Left renal cortex interstitium (tissue), 4 donors: Measurements from ENCODE around the gene CCDC150. TPM values are rescaled to one million over a fixed set of nuclear protein-coding genes. Genes with fewer than 3 reads are reported as not detected.
"Not testable (repeated sequence)": the region's sequence is repeated elsewhere in the genome, so short reads cannot be mapped to it uniquely, and the experiment has no call there.

Experiments used
- DNase-seq, 4 donors: peaks; one replicate each; pipeline ENCODE4 v3.0.0-alpha.2; 2013; ENCODE audit warnings: low read depth in 4 of 4, low spot score in 2 of 4, missing footprints in 1 of 4
- polyA plus RNA-seq, 4 donors: library from polyadenylated mRNA; unstranded; fragments of 120-200 nt; gene quantifications; one replicate each; pipeline ENCODE4 v1.2.1, GENCODE V29; 2013; ENCODE audit not compliant: insufficient read length in 4 of 4

Gene CCDC150
- polyA plus RNA-seq, 4 donors: 16.4 to 31.4 (median 20.6) TPM

DNA sequence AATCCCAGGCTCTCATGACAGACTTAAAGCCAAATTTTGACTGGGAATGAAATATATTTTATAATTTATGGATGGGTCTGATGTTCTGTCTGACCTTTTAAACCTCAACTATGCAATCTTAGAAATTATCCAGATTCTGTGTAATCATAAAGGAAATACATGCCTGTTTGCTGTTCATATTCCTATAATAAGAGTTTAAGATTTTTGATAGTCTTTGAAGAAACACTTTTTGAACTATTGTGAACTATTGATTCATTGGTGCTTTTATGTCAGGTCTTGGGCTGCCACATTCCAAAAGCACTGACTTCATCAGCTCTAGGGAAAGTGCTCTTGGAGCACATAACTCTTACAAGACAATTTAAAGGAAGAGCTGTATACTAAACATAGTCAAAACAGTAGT, 64.2 kb downstream of the CCDC150 start:
- DNase-seq: no peak

DNA sequence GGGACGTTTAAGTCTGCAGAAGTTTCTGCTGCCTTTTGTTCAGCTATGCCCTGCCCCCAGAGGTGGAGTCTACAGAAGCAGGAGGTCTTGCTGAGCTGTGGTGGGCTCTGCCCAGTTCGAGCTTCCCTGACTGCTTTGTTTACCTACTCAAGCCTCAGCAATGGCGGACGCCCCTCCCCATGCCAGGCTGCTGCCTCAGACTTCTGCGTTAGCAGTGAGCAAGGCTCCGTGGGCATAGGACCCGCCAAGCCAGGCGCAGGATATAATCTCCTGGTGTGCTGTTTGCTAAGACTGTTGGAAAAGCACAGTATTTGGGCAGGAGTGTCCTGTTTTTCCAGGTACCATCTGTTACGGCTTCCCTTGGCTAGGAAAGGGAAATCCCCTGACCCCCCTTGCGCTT, 70.5 kb downstream of the CCDC150 start:
- DNase-seq: not testable (repeated sequence)

DNA sequence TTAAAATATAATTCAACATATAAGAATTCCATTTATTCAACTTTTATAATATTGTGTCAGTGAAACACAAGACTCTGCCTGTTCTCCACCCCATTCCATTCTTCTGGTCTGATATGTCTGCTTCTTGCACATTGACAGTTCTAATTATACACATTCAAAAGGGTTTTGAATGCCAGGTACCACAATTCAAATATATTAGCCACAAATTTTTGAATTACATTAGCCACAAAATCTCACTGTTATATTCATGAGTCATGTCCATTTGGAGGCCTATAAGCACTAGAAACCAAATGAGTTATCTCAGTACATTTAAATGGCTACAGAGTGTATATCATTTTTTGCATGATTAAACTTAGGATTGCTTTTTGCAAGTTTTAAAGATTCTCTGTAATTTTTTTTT, 72.1 kb downstream of the CCDC150 start:
- no peak for DNase-seq

DNA sequence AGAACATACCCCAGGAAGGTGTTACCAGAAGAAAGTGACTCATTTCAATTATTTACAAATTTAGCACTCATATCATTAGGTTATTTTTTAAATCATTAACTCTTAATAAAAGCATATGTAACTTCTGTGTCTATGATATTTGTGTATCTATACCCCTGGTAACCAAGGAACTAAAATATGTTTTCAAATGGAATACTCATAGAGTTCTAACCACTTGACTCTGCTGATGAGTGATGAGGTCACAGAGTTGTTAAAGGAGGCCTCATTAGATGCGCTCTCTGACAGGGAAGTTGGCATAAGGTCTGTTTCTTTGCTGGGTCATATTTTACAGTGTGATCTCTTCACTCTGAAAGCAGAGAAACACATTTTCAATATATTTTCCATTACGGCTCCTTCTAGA, 73.4 kb downstream of the CCDC150 start:
- DNase-seq: no peak

DNA sequence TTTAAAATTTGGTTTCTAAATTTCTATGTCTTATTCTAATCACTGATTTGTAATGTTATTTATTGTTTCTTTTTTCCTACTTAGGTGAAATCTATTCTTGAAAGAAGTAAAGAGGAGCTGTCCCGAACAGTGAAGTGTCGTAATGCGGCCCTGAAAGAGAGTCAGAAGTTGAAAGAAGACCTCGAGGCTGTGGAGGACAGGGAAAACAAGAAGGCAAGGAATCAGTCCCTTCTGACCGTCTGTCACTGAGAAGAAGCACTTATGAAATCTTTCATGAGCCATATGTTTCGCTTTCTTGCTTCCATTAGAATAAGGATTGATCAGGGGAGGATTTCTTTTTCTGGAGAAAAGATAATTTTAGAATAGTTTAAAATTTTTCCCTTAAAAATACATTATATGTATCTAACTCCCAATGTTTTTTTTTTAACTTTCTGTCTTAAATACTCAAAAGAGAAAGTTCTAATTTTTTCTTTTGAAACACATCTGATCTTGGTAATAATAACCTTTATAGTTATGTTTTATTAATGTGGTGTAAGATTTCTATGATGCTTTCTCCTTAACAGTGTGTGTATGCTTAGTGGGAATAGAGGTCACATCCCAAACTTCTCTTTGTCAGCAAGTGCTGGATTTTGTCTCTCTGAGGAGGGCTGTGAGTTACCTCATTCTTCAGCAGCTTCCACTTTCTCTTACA, 79.0 kb downstream of the CCDC150 start:
- no peak for DNase-seq

DNA sequence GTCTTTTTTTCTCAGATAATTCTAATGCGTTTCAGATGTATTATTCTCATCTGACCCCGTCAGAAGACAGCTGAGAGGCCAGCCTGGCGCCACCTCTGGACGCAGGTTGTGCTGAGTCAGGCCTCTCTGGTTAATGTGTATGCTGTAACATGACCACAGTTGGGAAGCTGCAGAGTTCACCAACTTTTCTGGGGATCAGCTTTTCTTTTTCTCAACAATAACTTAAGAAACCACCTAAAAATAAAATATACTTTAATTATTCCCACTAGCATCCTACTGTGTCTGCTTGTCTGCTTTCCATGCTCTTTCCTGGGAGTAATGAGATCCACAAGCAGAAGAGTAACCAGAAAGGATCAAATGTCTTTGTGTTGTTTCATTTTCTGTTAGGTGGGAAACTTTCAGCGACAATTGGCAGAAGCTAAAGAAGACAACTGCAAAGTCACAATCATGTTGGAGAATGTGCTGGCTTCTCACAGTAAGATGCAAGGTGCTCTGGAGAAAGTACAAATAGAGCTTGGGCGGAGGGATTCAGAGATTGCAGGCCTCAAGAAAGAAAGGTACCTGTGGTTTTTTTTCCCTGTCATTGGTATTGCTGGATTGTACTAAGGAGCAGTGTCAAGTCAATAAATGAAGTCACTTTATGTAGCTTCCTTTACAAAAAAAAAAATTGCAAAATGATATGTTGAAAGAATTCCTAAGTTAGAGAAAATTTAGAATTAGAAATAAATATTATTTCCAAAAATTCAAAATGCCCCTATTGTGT, 79.8 kb downstream of the CCDC150 start:
- peak in 2 of 4 donors; percentile 11 to 36 for DNase-seq

DNA sequence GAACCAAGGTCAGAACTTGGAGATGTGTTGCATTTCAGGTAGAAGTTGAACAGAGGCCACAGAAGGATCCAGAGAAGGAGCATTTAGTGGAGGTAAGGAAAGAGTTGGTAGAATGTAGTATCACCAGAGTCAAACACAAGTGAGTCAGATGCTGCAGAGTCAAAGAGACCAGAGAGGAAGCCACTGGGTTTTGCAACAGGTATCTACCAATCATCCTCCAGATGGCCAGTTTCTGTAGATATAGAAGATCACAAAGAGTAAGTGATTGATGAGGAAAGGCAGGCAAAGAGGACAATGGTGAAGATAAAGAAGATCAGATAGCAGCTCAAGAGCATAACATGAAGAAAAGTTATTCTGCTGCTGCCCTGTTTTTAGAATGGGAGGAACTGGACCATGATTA, 84.1 kb downstream of the CCDC150 start:
- no peak for DNase-seq

DNA sequence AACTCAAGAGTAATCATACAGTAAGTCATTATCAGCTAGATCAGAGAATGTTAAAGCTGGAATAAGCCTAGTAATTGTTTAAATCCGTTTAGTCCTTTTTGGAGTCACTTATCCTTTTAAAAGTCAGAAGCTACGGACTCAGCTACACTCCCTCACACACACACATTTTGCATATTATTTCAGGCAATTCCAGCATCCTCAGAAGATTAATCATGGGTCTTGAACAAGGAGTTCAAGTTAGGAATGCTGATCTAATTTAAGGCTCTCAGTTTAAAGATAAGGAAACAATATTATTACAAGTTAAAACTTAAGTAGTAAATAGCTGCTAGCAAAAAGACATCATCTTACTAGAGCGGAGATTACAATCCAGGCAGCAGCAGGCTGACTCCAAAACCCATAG, 85.7 kb downstream of the CCDC150 start:
- DNase-seq: no peak

DNA sequence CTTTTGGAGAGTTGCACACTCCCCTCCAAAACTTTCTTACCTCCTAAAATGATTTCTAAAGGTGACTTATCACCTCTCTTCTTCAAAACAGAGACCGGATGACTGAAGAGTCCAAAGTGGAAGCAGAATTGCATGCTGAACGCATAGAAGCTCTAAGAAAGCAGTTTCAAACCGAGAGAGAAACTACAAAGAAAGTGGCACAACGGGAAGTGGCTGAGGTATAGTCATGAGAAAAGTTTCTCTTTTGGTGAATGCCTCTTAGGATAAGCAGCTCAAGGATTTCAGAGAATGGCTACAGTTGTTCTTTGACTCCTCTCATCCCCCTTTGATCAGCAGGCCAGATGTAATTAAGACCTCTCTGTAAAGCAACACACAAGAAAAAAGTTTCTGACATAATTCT, 86.4 kb downstream of the CCDC150 start:
- no peak for DNase-seq

DNA sequence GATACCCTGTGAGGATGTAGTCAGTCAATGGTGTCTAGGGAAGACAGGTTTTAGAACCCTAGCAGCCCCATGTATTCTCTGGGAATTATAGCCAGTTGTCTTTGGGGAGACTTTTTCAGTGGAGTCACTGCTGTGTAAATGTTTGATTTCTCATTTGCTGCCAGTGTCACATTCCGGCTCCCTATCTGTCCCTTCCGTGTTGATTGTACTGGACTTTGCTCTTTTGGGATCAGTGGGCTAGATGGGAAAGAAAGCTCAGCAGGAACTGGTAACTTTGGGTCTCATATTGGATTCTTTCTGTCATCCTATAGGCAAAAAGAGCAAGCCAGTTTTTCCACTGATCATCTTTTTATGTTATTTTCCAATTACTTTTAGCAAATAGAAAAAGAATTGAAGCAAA, 89.9 kb downstream of the CCDC150 start:
- no peak for DNase-seq

DNA sequence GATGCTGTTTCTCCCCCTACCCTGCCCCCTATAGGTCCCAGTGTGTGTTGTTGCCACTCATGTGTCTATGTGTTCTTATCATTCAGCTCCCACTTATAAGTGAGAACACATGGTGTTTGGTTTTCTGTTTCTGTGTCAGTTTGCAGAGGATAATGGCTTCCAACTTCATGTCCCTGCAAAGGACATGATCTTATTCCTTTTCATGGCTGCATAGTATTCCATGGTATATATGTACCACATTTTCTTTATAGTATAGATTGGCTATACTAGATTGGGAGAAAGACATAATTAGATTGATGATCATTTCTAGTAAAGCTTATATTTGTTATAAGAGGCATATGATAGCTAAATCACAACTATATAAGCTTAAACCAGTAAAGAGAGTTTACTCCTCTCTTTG, 97.1 kb downstream of the CCDC150 start:
- not testable (repeated sequence) for DNase-seq

DNA sequence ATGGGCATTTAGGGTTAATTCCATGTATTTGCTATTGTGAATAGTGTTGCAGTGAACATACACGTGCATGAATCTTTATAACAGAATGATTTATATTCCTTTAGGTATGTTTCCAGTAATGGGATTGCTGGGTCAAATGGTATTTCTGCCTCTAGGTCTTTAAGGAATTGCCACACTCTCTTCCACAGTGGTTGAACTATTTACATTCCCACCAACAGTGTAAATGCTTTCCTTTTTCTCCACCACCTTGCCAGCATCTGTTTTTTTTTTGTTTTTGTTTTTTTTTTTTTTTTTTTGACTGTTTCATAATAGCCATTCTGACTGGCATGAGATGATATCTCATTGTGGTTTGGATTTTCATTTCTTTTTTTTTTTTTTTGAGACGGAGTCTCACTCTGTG, 97.5 kb downstream of the CCDC150 start:
- DNase-seq: no peak

DNA sequence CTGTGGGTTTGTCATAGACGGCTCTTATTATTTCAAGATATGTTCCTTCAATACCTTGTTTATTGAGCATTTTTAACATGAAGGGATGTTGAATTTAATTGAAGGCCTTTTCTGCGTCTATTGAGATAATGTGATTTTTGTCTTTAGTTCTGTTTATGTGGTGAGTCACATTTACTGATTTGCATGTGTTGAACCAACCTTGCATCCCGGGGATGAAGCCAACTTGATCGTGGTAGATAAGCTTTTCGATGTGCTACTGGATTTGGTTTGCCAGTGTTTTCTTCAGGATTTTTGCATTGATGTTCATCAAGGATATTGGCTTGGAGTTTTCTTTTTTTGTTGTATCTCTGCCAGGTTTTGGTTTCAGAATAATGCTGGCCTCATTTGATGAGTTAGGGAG, 99.5 kb downstream of the CCDC150 start:
- DNase-seq: no peak

DNA sequence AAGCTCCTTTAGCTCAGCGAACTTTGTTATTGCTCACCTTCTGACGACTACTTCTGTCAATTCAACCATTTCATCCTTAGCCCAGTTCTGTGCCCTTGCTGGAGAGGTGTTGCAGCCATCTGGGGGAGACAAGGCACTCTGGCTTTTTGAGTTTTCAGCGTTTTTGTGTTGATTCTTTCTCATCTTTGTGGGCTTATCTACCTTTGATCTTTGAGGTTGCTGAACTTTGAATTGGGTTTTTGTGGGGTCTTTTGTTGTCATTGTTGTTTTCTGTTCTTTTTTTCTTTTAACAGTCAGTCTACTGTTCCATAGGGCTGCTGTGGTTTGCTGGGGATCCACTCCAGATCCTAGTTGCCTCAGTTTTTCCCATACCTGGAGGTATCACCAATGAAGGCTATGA, 102.7 kb downstream of the CCDC150 start:
- DNase-seq: no peak

DNA sequence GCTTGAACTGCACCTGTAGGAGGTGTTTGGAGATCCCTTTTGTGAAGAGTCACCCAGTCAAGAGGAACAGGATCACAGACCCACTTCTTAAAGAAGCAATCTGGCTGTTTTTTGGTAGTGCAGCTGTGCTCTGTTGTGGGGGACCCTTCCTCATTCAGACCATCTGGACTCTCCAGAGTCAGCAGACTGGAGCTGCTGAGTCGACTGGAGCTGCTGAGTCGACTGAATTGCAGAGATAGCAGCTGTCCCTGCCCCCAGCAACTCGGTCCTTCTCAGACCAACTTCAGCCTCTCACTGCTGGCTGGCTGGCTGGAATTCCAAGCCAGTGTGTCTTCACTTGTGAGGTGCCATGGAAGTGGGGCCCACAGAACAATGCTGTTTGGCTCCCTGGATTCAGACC, 103.2 kb downstream of the CCDC150 start:
- no peak for DNase-seq

DNA sequence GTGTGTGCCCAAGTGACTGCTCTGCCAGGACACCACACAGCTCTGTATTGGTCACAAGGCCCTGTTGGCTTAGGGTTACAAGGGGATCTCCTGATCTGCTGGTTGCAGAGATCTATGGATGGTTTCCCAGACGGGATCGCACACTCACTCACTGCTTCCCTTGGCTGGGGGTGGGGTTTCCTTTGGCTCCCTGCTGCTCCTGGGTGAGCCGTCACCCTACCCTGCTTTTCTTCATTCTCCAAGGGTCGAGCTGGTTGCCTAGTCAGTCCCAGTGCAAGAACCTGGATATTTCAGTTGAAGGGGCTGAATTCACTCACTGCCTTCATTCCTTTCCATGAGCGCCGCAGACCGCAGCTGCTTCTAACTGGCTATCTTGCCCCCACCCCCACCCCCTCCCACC, 103.7 kb downstream of the CCDC150 start:
- DNase-seq: no peak

DNA sequence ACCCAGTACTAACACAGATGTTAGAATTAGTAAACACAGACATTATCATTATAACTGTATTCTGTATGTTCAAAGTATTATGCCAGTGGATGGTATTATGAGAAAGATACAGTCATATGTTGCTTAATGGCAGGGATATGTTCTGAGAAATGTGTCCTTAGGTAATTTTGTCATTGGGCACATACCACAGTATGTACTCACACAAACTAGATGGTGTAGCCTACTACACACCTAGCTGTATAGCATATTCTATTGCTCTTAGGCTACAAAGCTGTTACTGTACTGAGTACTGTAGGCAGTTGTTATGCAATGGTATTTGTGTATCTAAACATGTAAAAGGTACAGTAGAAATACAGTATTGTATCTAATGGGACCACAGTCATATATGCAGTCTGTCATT, 106.2 kb downstream of the CCDC150 start:
- DNase-seq: no peak

DNA sequence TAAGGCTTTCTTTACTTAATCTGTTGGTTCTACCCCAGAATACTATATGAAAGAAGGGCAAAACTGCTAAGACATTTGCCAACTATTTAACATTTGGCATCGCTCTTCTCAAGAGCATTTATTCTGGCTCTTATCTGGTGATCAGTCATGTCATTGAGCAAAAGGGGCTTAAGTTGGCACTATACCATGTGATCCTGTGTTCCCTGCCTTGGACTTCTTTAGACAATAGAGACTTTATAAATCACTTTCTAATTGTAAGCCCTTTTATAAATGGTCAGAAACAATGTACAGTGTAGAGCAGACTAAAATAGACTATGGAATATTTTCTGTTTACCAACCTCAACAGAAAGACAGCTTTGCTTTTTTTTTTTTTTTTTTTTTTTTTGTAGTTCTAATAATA, 107.9 kb downstream of the CCDC150 start:
- no peak for DNase-seq

DNA sequence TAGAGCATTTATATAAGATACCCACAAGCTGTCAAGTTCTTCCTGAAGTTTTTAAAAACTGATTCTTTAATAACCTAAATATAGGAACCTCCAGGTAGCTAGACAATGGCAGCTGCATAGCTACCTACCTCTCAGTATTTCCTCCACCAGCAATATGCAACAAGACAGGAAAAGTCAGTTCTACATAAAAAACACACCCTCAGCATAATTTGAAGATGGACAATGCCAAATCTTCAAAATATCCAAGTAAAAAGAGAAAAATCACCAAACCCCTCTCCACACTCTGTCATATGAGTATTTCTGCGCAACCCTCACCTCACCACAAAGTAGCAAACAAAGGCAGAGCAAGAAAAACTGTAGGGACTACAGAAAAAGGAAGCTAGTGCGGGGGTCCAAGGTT, 108.6 kb downstream of the CCDC150 start:
- DNase-seq: no peak

DNA sequence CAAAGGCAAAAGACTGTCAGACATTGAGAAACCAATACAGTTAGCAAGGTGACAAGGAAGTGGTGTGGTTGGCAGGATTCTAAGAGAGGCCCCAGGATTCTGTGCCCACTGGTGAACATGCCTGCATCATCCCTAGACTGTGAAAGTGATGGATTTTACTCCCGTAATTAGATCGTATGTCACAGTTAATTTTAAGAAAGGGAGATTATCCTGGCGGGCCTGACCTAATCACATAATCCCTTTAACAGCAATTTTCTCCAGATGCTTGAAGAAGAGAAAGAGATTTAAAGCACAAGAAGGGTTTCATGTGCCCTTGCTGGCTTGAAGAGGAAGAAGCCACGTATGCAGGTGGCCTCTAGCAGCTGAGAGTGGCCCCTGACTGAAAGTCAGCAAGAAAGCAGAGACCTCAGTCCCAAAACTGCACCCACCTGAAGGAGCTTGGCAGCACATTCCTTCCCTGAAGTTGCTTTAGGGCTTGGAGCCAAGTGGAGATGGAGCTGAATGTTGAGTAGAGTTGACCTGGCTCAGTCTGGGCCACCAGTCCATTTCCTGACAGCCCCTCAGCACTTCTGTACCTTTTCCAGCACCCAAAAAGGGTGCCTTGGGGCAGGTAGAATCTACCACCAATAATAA, 110.9 kb downstream of the CCDC150 start:
- DNase-seq: no peak

DNA sequence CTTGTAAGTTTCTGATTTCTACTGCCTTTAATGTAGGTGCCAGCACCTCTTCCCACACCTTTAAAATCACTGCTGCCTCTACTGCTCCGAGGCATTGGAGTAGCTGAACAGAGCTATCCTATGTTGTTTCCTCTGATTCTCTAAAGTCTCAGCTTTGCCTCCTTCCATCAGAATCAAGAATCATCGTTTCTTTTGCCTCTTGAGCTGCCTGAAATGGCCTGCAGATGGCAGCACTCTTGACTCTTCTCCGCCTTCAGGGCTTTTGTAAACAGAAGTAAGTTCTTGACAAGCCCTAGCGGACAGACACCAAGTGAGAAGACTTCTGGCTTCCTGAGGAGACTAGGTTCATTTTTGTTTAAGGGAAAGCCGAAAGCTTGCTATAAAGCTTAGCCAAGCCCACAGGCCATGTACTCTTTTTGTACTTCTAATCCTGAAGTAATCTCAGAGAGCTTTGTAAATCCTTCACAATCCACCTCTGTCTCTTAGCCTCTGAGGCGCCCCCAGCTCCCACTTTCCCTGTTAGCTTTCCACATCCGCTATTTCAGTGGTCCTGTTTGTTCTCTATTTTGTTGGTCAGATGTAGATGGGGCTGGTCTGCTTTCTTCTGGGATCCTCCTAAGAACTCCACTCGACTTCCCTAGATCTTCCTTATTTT, 111.6 kb downstream of the CCDC150 start:
- peak in 3 of 4 donors; percentile 6 to 31 (median 13) for DNase-seq
